HepG2 (cell line): ENCODE data around the gene RPL23. TPM values are rescaled to one million over a fixed set of nuclear protein-coding genes. Genes with fewer than 3 reads are reported as not detected.
A peak's percentile ranks its signal among the peaks of the same experiment; 100 is the strongest.

ENCODE experiments used
- AGO1 ChIP-seq: fragments of 200-400 bp; formaldehyde crosslinking; IDR thresholded peaks from 2 replicates; pipeline ENCODE4 v1.6.1; 2017; ENCODE audit warnings: mild to moderate bottlenecking, low read depth, low read length, moderate library complexity; ENCODE audit not compliant: poor library complexity, severe bottlenecking
- ATF6 ChIP-seq: sonication (generic); formaldehyde crosslinking; conservative IDR thresholded peaks from 2 replicates; pipeline ENCODE4 v1.4.0; 2020; ENCODE audit warnings: missing genetic modification reagents
- E2F2 ChIP-seq: sonication (generic); formaldehyde crosslinking; IDR thresholded peaks from 2 replicates; pipeline ENCODE4 v1.4.0; 2020; ENCODE audit warnings: missing genetic modification reagents, borderline replicate concordance
- GFI1 ChIP-seq: sonication (generic); formaldehyde crosslinking; IDR thresholded peaks from 2 replicates; pipeline ENCODE4 v1.5.0; 2020; ENCODE audit warnings: missing genetic modification reagents, mild to moderate bottlenecking, borderline replicate concordance
- MAFK ChIP-seq, 2 experiments: IDR thresholded peaks in 1 of 2; conservative IDR thresholded peaks in 1 of 2; 2 replicates each; pipeline ENCODE4 v1.6.1; 2011; ENCODE audit warnings: improper control_type of control experiment in 2 of 2, low read length in 2 of 2
- MTERF4 ChIP-seq: sonication (generic); formaldehyde crosslinking; IDR thresholded peaks from 2 replicates; pipeline ENCODE4 v1.8.0; 2023; ENCODE audit warnings: mild to moderate bottlenecking, missing genetic modification reagents
- RAD21 ChIP-seq: fragments of 450-650 bp; formaldehyde crosslinking; IDR thresholded peaks from 2 replicates; pipeline ENCODE4 v1.5.0; 2020; ENCODE audit warnings: mild to moderate bottlenecking
- SATB2 ChIP-seq: sonication (generic); formaldehyde crosslinking; IDR thresholded peaks from 2 replicates; pipeline ENCODE4 v1.5.0; 2020; ENCODE audit warnings: missing genetic modification reagents
- SIN3A ChIP-seq: IDR thresholded peaks from 2 replicates; pipeline ENCODE4 v1.6.1; 2011; ENCODE audit warnings: low read depth, mild to moderate bottlenecking, control low read depth, low read length, borderline replicate concordance
- SIX4 ChIP-seq: sonication (generic); formaldehyde crosslinking; IDR thresholded peaks from 2 replicates; pipeline ENCODE4 v1.4.0; 2020; ENCODE audit warnings: missing genetic modification reagents
- ZBTB26 ChIP-seq: IDR thresholded peaks from 2 replicates; pipeline ENCODE4 v1.6.1; 2016; ENCODE audit warnings: missing compliant biosample characterization, missing genetic modification reagents, borderline replicate concordance
- ZBTB46 ChIP-seq: sonication (generic); formaldehyde crosslinking; IDR thresholded peaks from 2 replicates; pipeline ENCODE4 v1.4.0; 2020; ENCODE audit warnings: mild to moderate bottlenecking, missing genetic modification reagents, borderline replicate concordance
- ZBTB49 ChIP-seq: sonication (generic); formaldehyde crosslinking; IDR thresholded peaks from 2 replicates; pipeline ENCODE4 v1.4.0; 2020; ENCODE audit warnings: missing genetic modification reagents, borderline replicate concordance
- ZFAT ChIP-seq: sonication (generic); formaldehyde crosslinking; conservative IDR thresholded peaks from 2 replicates; pipeline ENCODE4 v1.8.1; 2023; ENCODE audit warnings: missing genetic modification reagents, inconsistent platforms
- ZNF12 ChIP-seq: sonication (generic); formaldehyde crosslinking; IDR thresholded peaks from 2 replicates; pipeline ENCODE4 v1.5.0; 2020; ENCODE audit warnings: missing genetic modification reagents
- ZNF552 ChIP-seq: sonication (generic); formaldehyde crosslinking; IDR thresholded peaks from 2 replicates; pipeline ENCODE4 v1.9.0; 2022; ENCODE audit warnings: missing genetic modification reagents, mild to moderate bottlenecking, borderline replicate concordance
- polyA plus RNA-seq, 8 experiments: library from polyadenylated mRNA; depleted of rRNA in 3 of 8; stranded (reverse) in 7 of 8; unstranded in 1 of 8; fragments of >200 nt; fragmentation: Illumina TruSeq in 4 of 8; extraction: Trizol in 4 of 8; gene quantifications; 2 replicates each; pipeline versions ENCODE4 v1.2.1 to v1.2.3, GENCODE V29; 2011 to 2016; ENCODE audit warnings: low read depth in 4 of 8, missing spikeins in 1 of 8, mixed read lengths in 1 of 8; ENCODE audit not compliant: insufficient read depth in 1 of 8
- total RNA-seq, 5 experiments: library from RNA; depleted of rRNA; stranded (reverse); fragments of >200 nt; fragmentation: Illumina TruSeq; extraction: Trizol; gene quantifications; 2 replicates each; pipeline ENCODE4 v1.2.3, GENCODE V29; 2016; ENCODE audit warnings: low read depth in 1 of 5

Gene RPL23
- total and polyA plus RNA-seq, 2 of the 13 experiments (the other 11 are each of a cell fraction or from before 2014, with no cell fraction given) = 2,790 to 4,860 TPM

GRCh38 chr17:38824899-38825761, 28.4 kb downstream of the RPL23 start, which contains the start of gene CWC25 (continued):
- peak; percentile 76 for TF ChIP-seq ZBTB26 (CRISPR knock-in tag)
- peak; percentile 69 for TF ChIP-seq ATF6 (CRISPR knock-in tag)
- TF ChIP-seq SIX4 = peak; percentile 91
- peak; percentile 79 to 92 for TF ChIP-seq MAFK (conservative IDR thresholded peaks at IDR 0.05 in 1 of 2, IDR thresholded peaks at IDR 0.05 in 1 of 2; ENCODE audit: low read length in 2 of 2)
- TF ChIP-seq ZBTB46 (CRISPR knock-in tag) = no peak
- TF ChIP-seq MTERF4 (CRISPR knock-in tag) = peak; percentile 41
- TF ChIP-seq ZNF12 = peak; percentile 43; the same call in 1 of the 2 replicates
- TF ChIP-seq ZFAT (CRISPR knock-in tag) = no peak
- TF ChIP-seq SIN3A = peak; percentile 96
- peak; percentile 63; the same call in 1 of the 2 replicates for TF ChIP-seq ZBTB49 (CRISPR knock-in tag)
- peak; percentile 92; the same call in 1 of the 2 replicates for TF ChIP-seq E2F2 (CRISPR knock-in tag)
- peak; percentile 70 for TF ChIP-seq RAD21 (CRISPR knock-in tag)
- TF ChIP-seq GFI1 (CRISPR knock-in tag) = peak; percentile 87
- TF ChIP-seq SATB2 = no peak
- peak; percentile 94; the same call in 1 of the 2 replicates for TF ChIP-seq ZNF552 (CRISPR knock-in tag)
- TF ChIP-seq AGO1 = peak; percentile 71
